ENCODE measurements around the gene CACNA1A.
A peak's percentile ranks its signal among the peaks of the same experiment; 100 is the strongest.

Gene CACNA1A

GRCh38 chr19:13506471-13506820, at the start of gene CACNA1A:
Gene CACNA1A, minus strand, starts transcription at chr19:13506479. Its CDS starts 255 bp downstream, at chr19:13506224.
- TF ChIP-seq CTCF (conservative IDR thresholded peaks at IDR 0.05; ENCODE audit: low read length): peak; percentile 22; the same call in 1 of the 2 replicates
- peak within 1 kb of the TSS; percentile 71 for H3K4me3 ChIP-seq (ENCODE audit: low read length)
- peak; percentile 62 for DNase-seq (ENCODE audit: low read depth)

DNA sequence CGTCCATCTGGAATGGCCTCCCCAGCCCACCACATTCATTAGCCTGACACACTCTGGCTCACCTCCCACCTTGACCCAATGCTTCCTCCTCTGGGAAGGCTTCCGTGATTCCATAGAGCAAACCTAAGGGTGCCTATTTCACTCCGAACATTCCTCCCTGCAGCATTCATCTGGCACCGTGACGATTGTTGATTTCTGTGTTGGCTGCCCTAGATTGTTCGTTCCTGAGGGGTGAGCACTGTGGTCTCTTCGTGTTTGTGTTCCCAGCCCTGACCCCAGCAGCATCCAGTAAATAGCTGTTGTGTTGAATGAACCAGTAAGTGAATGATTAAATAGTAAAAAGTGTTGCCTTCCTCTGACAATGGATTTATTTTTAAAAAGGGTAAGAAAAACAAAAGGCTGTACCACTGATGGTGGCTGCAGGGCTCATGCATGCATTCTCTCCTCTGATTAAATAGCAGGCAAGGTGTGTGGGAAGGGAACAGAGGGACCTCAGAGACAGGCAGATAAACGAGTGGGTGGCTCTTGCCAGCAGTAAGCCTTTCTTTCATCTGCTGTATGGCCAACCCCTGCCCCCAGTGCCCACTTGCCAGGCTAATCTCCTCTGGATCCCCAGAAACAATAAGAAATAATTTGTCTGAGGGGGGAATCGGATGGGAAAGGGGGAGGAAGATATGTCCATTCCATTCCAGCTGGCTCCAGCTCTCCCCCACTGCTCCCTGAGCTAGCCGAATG, 48.4 kb upstream of the CACNA1A start:
- TF ChIP-seq CTCF (conservative IDR thresholded peaks at IDR 0.05; ENCODE audit: low read length): no peak
- H3K4me3 ChIP-seq (ENCODE audit: low read length): no peak overlapping the region
- peak; percentile 7 for DNase-seq (ENCODE audit: low read depth)

- TF ChIP-seq CTCF (conservative IDR thresholded peaks at IDR 0.05; ENCODE audit: low read length): no peak
- DNase-seq (ENCODE audit: low read depth): no peak
- H3K4me3 ChIP-seq (ENCODE audit: low read length): no peak overlapping the region
Observed at GRCh38 chr19:13553880-13554400, 47.7 kb upstream of the CACNA1A start.

- no peak for DNase-seq (ENCODE audit: low read depth)
- TF ChIP-seq CTCF (conservative IDR thresholded peaks at IDR 0.05; ENCODE audit: low read length): no peak
- H3K4me3 ChIP-seq (ENCODE audit: low read length): no peak overlapping the region
Observed at GRCh38 chr19:13548131-13548530, 41.9 kb upstream of the CACNA1A start.

- H3K4me3 ChIP-seq (ENCODE audit: low read length): no peak overlapping the region
- TF ChIP-seq CTCF (conservative IDR thresholded peaks at IDR 0.05; ENCODE audit: low read length): no peak
- DNase-seq (ENCODE audit: low read depth): no peak
Observed at GRCh38 chr19:13547102-13547501, 40.8 kb upstream of the CACNA1A start.

DNA sequence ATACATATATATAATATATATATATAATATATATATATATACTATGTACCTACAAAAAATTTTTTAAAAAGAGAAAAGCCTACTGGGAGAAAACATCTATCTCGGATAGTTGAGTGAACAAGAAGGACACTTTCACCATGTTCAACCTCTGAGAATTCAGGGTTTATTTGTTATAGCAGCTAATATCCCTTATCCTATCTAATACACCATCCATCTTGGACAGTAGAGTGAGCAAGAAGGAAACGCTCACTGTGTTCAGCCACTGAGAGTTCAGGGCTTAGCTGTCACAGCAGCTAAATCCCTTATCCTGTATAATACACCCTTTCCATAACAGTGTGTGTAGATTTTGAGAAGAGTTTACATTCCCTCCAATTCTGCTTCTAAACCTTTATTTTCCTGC, 38.1 kb upstream of the CACNA1A start:
- H3K4me3 ChIP-seq (ENCODE audit: low read length): no peak overlapping the region
- no peak for DNase-seq (ENCODE audit: low read depth)
- TF ChIP-seq CTCF (conservative IDR thresholded peaks at IDR 0.05; ENCODE audit: low read length): no peak

- DNase-seq (ENCODE audit: low read depth): no peak
- TF ChIP-seq CTCF (conservative IDR thresholded peaks at IDR 0.05; ENCODE audit: low read length): no peak
- H3K4me3 ChIP-seq (ENCODE audit: low read length): no peak overlapping the region
Observed at GRCh38 chr19:13541554-13541953, 35.3 kb upstream of the CACNA1A start.

Measured in AG10803 (cell line).